Neural progenitor cell (in vitro differentiated cells): ENCODE results near the gene LSM2.
"Not testable (repeated sequence)": the region's sequence is repeated elsewhere in the genome, so short reads cannot be mapped to it uniquely, and the experiment has no call there.

Experiments
- EZH2 ChIP-seq: fragments of 200-600 bp; sonication (generic); IDR thresholded peaks from 2 replicates; pipeline ENCODE4 v1.6.1; 2017; ENCODE audit warnings: antibody characterized with exemption, mild to moderate bottlenecking, moderate library complexity
- TF ChIP-seq, protein P1 (sequence below): fragments of 200-600 bp; sonication (generic); IDR thresholded peaks from 2 replicates; pipeline ENCODE4 v1.5.1; 2017; ENCODE audit warnings: antibody characterized with exemption, mild to moderate bottlenecking

DNA sequence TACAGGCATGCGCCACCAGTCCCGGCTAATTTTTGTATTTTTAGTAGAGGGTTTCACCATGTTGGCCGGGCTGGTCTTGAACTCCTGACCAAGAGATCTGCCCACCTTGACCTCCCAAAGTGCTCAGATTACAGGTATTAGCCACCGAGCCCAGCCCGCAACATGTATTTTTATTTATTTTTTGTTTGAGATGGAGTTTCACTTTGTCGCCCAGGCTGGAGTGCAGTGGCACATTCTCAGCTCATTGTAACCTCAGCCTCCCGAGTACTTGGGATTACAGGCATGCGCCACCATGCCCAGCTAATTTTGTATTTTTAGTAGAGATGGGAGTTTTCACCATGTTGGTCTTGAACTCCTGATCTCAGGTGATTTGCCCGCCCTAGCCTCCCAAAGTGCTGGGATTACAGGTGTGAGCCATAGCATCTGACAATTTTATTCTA, 31.4 kb upstream of the LSM2 start:
- TF ChIP-seq, protein P1, sequence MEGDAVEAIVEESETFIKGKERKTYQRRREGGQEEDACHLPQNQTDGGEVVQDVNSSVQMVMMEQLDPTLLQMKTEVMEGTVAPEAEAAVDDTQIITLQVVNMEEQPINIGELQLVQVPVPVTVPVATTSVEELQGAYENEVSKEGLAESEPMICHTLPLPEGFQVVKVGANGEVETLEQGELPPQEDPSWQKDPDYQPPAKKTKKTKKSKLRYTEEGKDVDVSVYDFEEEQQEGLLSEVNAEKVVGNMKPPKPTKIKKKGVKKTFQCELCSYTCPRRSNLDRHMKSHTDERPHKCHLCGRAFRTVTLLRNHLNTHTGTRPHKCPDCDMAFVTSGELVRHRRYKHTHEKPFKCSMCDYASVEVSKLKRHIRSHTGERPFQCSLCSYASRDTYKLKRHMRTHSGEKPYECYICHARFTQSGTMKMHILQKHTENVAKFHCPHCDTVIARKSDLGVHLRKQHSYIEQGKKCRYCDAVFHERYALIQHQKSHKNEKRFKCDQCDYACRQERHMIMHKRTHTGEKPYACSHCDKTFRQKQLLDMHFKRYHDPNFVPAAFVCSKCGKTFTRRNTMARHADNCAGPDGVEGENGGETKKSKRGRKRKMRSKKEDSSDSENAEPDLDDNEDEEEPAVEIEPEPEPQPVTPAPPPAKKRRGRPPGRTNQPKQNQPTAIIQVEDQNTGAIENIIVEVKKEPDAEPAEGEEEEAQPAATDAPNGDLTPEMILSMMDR, result not testable (repeated sequence)
- not testable (repeated sequence) for TF ChIP-seq EZH2
